GM18909 (cell line): ENCODE measurements around the gene BCKDK.

ENCODE experiments used
- ATAC-seq: cut with Tn5 transposase; IDR thresholded peaks from one replicate; pipeline ENCODE4 v1.9.1; 2021; ENCODE audit warnings: mild to moderate bottlenecking; ENCODE audit not compliant: unreplicated experiment, poor library complexity

BCKDK gene

GRCh38 chr16:31079342-31079944, 28.7 kb upstream of the BCKDK start:
- ATAC-seq, result no peak

DNA sequence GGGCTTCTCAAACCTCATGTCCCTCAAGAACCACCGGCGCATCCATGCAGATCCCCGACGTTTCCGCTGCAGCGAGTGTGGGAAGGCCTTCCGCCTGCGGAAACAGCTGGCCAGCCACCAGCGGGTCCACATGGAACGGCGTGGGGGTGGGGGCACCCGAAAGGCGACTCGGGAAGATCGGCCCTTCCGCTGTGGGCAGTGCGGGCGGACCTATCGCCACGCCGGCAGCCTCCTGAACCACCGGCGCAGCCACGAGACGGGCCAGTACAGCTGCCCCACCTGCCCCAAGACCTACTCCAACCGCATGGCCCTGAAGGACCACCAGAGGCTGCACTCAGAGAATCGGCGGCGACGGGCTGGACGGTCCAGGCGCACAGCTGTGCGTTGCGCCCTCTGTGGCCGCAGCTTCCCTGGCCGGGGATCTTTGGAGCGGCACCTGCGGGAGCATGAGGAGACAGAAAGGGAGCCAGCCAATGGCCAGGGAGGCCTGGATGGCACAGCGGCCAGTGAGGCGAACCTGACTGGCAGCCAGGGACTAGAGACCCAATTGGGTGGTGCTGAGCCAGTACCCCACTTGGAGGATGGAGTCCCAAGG, 28.1 kb upstream of the BCKDK start:
- ATAC-seq, result no peak

- no peak for ATAC-seq
These were observed 27.3 kb upstream of the BCKDK start for GRCh38 chr16:31080756-31081419.

DNA sequence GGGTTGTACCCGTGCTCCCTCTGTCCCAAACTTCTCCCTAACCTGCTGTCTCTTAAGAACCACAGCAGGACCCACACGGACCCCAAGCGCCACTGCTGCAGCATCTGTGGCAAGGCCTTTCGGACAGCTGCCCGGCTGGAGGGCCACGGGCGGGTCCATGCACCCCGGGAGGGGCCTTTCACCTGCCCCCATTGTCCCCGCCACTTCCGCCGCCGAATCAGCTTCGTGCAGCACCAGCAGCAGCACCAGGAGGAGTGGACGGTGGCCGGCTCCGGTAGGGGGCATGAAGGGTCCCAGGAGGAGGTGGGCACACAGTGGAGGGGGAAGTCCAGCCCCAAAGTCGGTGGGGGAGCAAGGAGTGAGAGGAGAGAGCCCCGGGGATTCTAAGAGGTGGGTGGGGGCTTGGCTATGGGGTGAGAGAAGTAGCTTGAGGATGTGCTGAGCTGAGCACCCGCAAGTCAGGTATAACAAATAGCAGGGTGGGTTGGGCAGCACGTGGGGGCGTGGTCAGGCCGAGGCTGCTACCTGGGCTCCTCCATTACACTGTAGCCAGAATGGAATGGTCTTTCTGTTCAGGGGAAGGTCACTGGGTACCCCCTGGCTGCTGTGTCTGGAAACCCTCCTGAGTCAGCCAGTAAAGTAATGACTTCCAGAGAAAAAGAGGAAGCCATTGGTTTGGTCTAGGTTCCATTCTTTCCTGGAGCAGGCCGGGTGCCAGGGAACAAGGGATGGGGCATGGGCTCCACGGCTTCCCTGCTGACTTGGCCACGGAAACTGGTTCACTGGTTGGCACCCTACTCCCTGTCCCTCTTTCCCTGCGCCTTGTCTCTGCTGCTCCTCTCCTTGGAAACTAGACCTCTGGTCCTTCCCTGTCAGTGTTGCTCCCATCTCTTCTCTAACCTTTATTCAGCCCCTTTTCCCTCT, 26.5 kb upstream of the BCKDK start:
- no peak for ATAC-seq

- ATAC-seq, result no peak
These were observed 25.7 kb upstream of the BCKDK start for GRCh38 chr16:31082368-31083045.

- no peak for ATAC-seq
These were observed 25.1 kb upstream of the BCKDK start for GRCh38 chr16:31083081-31083480.

GRCh38 chr16:31083556-31083955, 24.6 kb upstream of the BCKDK start:
- ATAC-seq, result no peak

GRCh38 chr16:31083981-31084380, 24.2 kb upstream of the BCKDK start:
- no peak for ATAC-seq

GRCh38 chr16:31084584-31085302, 23.4 kb upstream of the BCKDK start:
- ATAC-seq, result no peak

DNA sequence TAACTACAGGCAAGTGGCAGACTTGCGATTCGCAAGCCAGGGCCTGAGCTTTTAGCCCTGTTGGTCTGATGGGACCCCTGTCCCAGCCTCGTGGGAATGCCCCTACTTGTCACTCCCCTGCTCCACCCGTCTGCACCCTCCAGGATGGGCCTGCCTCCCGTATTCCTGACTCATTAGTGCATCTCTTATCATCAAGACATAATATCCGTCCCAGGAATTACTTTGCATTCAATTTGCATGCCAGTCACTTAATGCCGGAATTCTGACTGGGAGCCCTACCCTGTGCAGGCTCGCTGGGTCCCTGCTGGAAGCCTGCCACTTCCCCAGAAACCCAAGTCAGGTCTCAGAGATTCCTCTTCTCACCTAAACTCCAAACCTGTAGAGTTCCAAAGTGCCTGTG, 22.8 kb upstream of the BCKDK start:
- ATAC-seq, result no peak

DNA sequence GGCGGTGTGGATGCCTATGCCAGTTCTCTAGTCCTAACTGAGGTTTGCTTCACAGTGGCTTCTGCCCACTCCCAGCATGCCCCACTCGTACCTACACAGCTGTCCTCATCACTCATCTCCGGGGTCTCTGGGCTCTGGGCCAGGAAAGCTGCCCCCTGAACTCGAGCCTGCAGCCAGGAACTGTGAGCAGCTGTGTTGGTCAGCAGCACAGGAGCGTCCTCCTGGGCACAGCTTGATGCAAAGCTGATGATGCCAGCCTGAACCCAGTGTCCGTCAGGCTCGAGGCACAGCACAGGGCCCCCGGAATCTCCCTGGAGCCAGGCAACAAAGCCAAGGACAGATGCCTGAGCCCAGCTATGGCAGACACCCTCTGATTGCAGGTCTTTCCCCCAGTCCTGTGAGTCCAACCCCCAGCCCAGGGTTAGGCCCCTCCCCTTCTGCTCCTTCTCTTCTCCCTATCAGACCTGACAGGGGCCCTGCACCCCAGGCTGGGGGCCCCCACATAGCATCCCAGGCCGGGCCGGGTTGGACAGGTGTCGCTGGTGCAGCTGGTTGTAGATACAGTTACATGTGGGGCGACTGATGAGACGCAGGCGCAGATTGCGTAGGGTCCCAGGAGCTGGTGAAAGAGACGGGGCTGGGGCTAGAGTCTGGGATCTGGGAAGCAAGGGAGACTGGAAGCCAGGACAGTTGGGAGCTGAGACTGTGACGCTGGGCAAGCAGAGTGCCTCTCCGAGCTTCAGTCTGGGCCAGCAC, 22.1 kb upstream of the BCKDK start:
- ATAC-seq, result no peak

DNA sequence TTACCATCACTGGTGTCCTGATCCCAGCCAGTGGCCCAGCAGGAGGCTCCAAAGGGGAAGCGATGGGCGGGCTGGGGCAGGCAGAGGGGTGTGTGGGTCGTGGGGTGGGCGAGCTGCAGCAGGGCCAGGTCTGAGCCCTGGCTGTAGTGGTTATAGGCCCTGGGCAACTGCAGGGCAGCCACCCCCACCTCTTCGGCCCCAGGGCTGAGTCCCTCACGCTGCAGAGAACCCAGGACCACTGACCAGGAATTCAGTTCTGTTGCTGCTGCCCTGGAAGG, 21.6 kb upstream of the BCKDK start:
- no peak for ATAC-seq

GRCh38 chr16:31087481-31087880, 20.7 kb upstream of the BCKDK start:
- no peak for ATAC-seq

DNA sequence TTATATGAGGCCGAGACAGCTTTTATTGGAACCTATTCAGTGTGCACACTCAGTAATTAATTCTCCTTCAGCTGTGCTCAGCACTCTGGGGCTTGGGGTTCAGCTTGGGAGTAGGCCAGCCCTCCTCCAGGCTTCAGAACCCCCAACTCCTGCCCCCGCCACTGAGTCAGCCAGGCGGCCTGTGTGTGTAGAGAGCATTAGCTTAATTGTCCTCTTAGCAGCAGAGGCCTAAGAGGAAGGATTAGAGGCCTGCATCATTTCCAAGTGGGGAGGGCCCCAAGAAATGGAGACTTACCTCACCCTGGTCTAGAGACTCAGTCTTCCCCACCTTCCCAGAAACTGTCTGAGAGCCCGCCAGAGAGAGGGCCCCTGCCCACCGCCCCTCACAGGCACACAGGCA, 20.2 kb upstream of the BCKDK start:
- ATAC-seq, result no peak

DNA sequence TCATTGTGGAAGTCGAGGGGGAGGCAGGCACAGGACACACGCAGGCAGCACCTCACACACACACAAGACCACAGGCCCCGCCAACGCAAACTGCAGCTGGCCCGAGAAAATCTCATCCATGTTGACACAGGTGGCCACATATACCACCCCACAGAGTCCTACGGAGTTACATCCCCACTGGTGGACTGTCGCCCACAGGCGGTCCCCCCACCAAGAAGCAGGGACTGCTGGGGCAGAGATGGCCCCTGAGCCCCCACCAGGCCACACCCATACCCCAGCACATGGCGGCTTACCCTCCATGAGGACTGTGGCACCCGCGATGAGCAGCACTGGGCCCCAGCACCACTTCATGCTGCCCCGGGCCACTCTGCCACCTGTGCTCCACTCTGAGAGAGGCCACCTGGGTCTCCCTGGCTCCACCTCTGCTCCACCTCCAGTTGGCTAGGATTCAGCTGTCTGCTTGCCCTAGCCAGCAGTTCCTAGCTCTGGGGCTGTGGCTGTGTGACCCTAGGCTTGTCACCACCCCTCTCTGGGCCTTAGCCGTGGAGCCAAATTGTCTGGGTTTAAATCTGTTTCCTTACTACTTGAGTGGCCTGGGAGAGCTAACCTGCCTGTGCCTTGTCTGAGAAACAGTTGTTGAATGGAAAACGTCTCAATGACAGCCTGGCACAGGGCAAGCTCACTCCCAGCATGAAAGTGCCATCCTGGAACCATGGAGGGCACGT, 19.6 kb upstream of the BCKDK start, which contains the start of gene PRSS53:
TSS of gene PRSS53 (minus strand) at position 485 of the 725 bp plus-strand sequence. CDS start at position 351, 134 bp downstream.
- no peak for ATAC-seq

DNA sequence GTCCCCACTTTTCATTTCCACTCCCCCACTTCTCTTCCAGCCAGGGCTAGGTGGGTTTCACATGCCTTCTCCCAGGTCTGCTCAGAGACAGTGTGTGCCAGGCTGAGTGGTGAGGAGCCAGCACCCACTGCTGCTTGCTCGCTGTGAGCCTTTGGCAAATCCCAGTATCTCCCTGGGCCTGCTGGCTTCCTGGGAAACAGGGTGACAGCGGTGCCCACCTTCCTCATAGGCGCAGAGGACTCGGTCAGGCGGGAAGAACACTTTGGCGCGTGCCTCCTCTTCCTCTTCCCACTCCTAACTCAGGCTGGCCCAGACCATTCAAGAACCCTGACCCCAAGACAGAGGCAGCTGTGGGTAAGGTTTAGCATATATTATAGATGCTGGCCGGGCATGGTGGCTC, 19.0 kb upstream of the BCKDK start:
- ATAC-seq, result no peak

- no peak for ATAC-seq
These were observed 17.6 kb upstream of the BCKDK start for GRCh38 chr16:31090540-31090939.

GRCh38 chr16:31092330-31092729, 15.9 kb upstream of the BCKDK start:
- no peak for ATAC-seq
